H1 (cell line): ENCODE data around the gene PANK3. TPM values are rescaled to one million over a fixed set of nuclear protein-coding genes. Genes with fewer than 3 reads are reported as not detected.

Experiments
- CTCF ChIA-PET: fragments of 300-600 bp; sonication (Branson Sonifier 250); formaldehyde crosslinking; loops from one replicate; lab custom pipeline; 2021; ENCODE audit not compliant: partially characterized antibody; lab: Charles Lee
- POLR2A ChIA-PET: fragments of 300-600 bp; sonication (Branson Sonifier 250); formaldehyde crosslinking; loops from one replicate; lab custom pipeline; 2021; ENCODE audit warnings: inconsistent platforms; ENCODE audit not compliant: partially characterized antibody; lab: Charles Lee
- DNase-seq, 2 experiments: peaks; one replicate each; pipeline versions ENCODE4 v3.0.0 to v3.0.0-alpha.2; 2010 to 2022; ENCODE audit warnings: low spot score in 2 of 2, low read depth in 1 of 2, mixed read lengths in 1 of 2
- FAIRE-seq: peaks from 2 replicates; lab custom pipeline; 2011; peaks lifted over from hg19 to GRCh38; lab: Jason Lieb, UNC
- H2AFZ ChIP-seq: 2 replicates; pipeline ENCODE4 v1.8.1; 2012; ENCODE audit warnings: low read length, inconsistent platforms
- H2AK5ac ChIP-seq: 2 replicates; pipeline ENCODE4 v1.6.1; 2013; ENCODE audit warnings: low read depth, low read length
- H2BK120ac ChIP-seq: replicated peaks from 2 replicates; pipeline ENCODE3; 2013; ENCODE audit warnings: low read depth, low read length, inconsistent platforms
- H2BK12ac ChIP-seq: 2 replicates; pipeline ENCODE4 v1.6.1; 2013; ENCODE audit warnings: low read depth, low read length
- H2BK15ac ChIP-seq: 2 replicates; pipeline ENCODE4 v1.6.1; 2013; ENCODE audit warnings: low read length
- H2BK20ac ChIP-seq: 2 replicates; pipeline ENCODE4 v1.6.1; 2013; ENCODE audit warnings: low read length
- H2BK5ac ChIP-seq: 2 replicates; pipeline ENCODE4 v1.6.1; 2013; ENCODE audit warnings: low read depth, low read length
- H3K14ac ChIP-seq: 2 replicates; pipeline ENCODE4 v1.6.1; 2013; ENCODE audit warnings: inconsistent platforms; ENCODE audit not compliant: insufficient read length
- H3K18ac ChIP-seq: 2 replicates; pipeline ENCODE4 v1.6.1; 2013; ENCODE audit warnings: low read length; ENCODE audit errors: extremely low read depth
- H3K23ac ChIP-seq: 2 replicates; pipeline ENCODE4 v1.6.1; 2013; ENCODE audit warnings: inconsistent platforms; ENCODE audit not compliant: insufficient read length
- H3K23me2 ChIP-seq: 2 replicates; pipeline ENCODE4 v1.6.1; 2013; ENCODE audit warnings: low read depth, low read length
- H3K27ac ChIP-seq: 2 replicates; pipeline ENCODE4 v1.6.1; 2011; ENCODE audit warnings: low read depth, low read length, inconsistent platforms
- H3K27me3 ChIP-seq, 4 experiments: replicated peaks in 1 of 4; 1 replicate in 1 of 4; 2 replicates in 3 of 4; pipeline versions ENCODE4 v1.6.1 to v1.8.1; 2011 to 2013; ENCODE audit warnings: low read length in 3 of 4, mild to moderate bottlenecking in 3 of 4, inconsistent platforms in 2 of 4, mixed read lengths in 2 of 4, moderate library complexity in 1 of 4; ENCODE audit not compliant: control insufficient read depth in 3 of 4, insufficient read depth in 3 of 4; ENCODE audit errors: extremely low read depth in 1 of 4
- H3K36me3 ChIP-seq, 4 experiments: 2 replicates each; pipeline versions ENCODE4 v1.6.1 to v1.8.1; 2011 to 2013; ENCODE audit warnings: mild to moderate bottlenecking in 4 of 4, low read length in 3 of 4, moderate library complexity in 2 of 4, control low read depth in 1 of 4, inconsistent platforms in 1 of 4; ENCODE audit not compliant: insufficient read depth in 4 of 4, control insufficient read depth in 2 of 4
- H3K4ac ChIP-seq: replicated peaks from 2 replicates; pipeline ENCODE3; 2013; ENCODE audit warnings: low read length, low read depth, mixed read lengths, inconsistent platforms; ENCODE audit not compliant: insufficient read length
- H3K4me1 ChIP-seq, 4 experiments: replicated peaks in 1 of 4; 1 replicate in 1 of 4; 2 replicates in 3 of 4; pipeline versions ENCODE4 v1.6.1 to v1.8.1; 2011 to 2013; ENCODE audit warnings: low read length in 3 of 4, inconsistent platforms in 2 of 4, mixed read lengths in 1 of 4; ENCODE audit not compliant: insufficient read depth in 4 of 4, control insufficient read depth in 3 of 4
- H3K4me2 ChIP-seq, 2 experiments: 2 replicates each; pipeline versions ENCODE4 v1.6.1 to v1.8.1; 2011 to 2013; ENCODE audit warnings: low read depth in 2 of 2, low read length in 2 of 2, control low read depth in 1 of 2, inconsistent platforms in 1 of 2, mild to moderate bottlenecking in 1 of 2; ENCODE audit not compliant: insufficient read depth in 1 of 2
- H3K4me3 ChIP-seq, 4 experiments: fragments of 200-600, 300-600 bp in 1 of 4; sonication (generic), shearing (Covaris generic), sonication (Bioruptor Twin) in 1 of 4; 2 replicates each; pipeline versions ENCODE4 v1.5.1 to v1.8.1; 2011 to 2016; ENCODE audit warnings: low read length in 4 of 4, low read depth in 3 of 4, control low read depth in 2 of 4, inconsistent platforms in 2 of 4, mild to moderate bottlenecking in 2 of 4, mixed read lengths in 1 of 4, moderate library complexity in 1 of 4; ENCODE audit not compliant: insufficient read depth in 2 of 4; ENCODE audit errors: extremely low read depth in 1 of 4
- H3K56ac ChIP-seq: replicated peaks from 2 replicates; pipeline ENCODE3; 2013; ENCODE audit warnings: low read depth, mild to moderate bottlenecking, mixed read lengths, low read length, inconsistent platforms; ENCODE audit not compliant: insufficient read length
- H3K79me1 ChIP-seq: 2 replicates; pipeline ENCODE4 v1.6.1; 2013; ENCODE audit warnings: low read depth, low read length, control low read depth
- H3K79me2 ChIP-seq, 2 experiments: 2 replicates each; pipeline versions ENCODE4 v1.6.1 to v1.8.1; 2012 to 2013; ENCODE audit warnings: low read length in 2 of 2, mild to moderate bottlenecking in 2 of 2, inconsistent platforms in 1 of 2; ENCODE audit not compliant: insufficient read depth in 2 of 2, control insufficient read depth in 1 of 2
- H3K9ac ChIP-seq, 4 experiments: replicated peaks in 1 of 4; 1 replicate in 1 of 4; 2 replicates in 3 of 4; pipeline versions ENCODE4 v1.6.1 to v1.8.1; 2011 to 2013; ENCODE audit warnings: low read depth in 3 of 4, low read length in 3 of 4, control low read depth in 2 of 4, mild to moderate bottlenecking in 2 of 4, moderate library complexity in 2 of 4, inconsistent platforms in 1 of 4; ENCODE audit errors: extremely low read depth in 1 of 4
- H3K9me3 ChIP-seq, 2 experiments: 2 replicates each; pipeline versions ENCODE4 v1.6.1 to v1.8.1; 2012 to 2013; ENCODE audit warnings: mild to moderate bottlenecking in 2 of 2, moderate library complexity in 2 of 2, control low read depth in 1 of 2, inconsistent platforms in 1 of 2, low read depth in 1 of 2, low read length in 1 of 2, mixed read lengths in 1 of 2; ENCODE audit not compliant: insufficient read depth in 2 of 2
- H4K20me1 ChIP-seq, 2 experiments: replicated peaks in 1 of 2; 2 replicates each; pipeline versions ENCODE3 to v1.8.1; 2011 to 2013; ENCODE audit warnings: inconsistent platforms in 2 of 2, low read length in 2 of 2, mild to moderate bottlenecking in 1 of 2; ENCODE audit not compliant: insufficient read depth in 2 of 2, control insufficient read depth in 1 of 2
- H4K5ac ChIP-seq: 2 replicates; pipeline ENCODE4 v1.6.1; 2013; ENCODE audit warnings: low read length, low read depth, mixed read lengths, inconsistent platforms; ENCODE audit not compliant: insufficient read length
- H4K8ac ChIP-seq: 2 replicates; pipeline ENCODE4 v1.8.0; 2013; ENCODE audit warnings: mild to moderate bottlenecking, moderate library complexity, low read length, inconsistent platforms; ENCODE audit not compliant: insufficient read depth; ENCODE audit errors: extremely low read depth
- H4K91ac ChIP-seq: replicated peaks from 2 replicates; pipeline ENCODE3; 2013; ENCODE audit warnings: low read length, mixed read lengths, inconsistent platforms; ENCODE audit not compliant: insufficient read length
- BCL11A ChIP-seq, 2 experiments: IDR thresholded peaks; one replicate each; pipeline ENCODE4 v1.6.1; 2011; ENCODE audit warnings: low read depth in 2 of 2, low read length in 2 of 2, mild to moderate bottlenecking in 2 of 2
- CEBPB ChIP-seq: IDR thresholded peaks from 2 replicates; pipeline ENCODE4 v1.6.1; 2012; ENCODE audit warnings: low read depth, low read length
- CHD1 ChIP-seq: IDR thresholded peaks from 2 replicates; pipeline ENCODE4 v1.6.1; 2012; ENCODE audit warnings: low read depth, low read length, improper control_type of control experiment
- CTBP2 ChIP-seq: IDR thresholded peaks from 2 replicates; pipeline ENCODE4 v1.7.0; 2011; ENCODE audit warnings: borderline replicate concordance, mild to moderate bottlenecking, moderate library complexity, mixed read lengths, low read length; ENCODE audit not compliant: insufficient read depth, insufficient read length
- EGR1 ChIP-seq: IDR thresholded peaks from 2 replicates; pipeline ENCODE4 v1.6.1; 2011; ENCODE audit warnings: low read depth, low read length, borderline replicate concordance
- GTF2F1 ChIP-seq: IDR thresholded peaks from 2 replicates; pipeline ENCODE4 v1.6.1; 2012; ENCODE audit warnings: low read depth, low read length, improper control_type of control experiment, borderline replicate concordance
- HDAC2 ChIP-seq, 2 experiments: fragments of 300-600 bp in 1 of 2; sonication (generic) in 1 of 2; IDR thresholded peaks; 2 replicates each; pipeline ENCODE4 v1.6.1; 2011 to 2012; ENCODE audit warnings: low read depth in 2 of 2, low read length in 2 of 2, mild to moderate bottlenecking in 2 of 2, moderate library complexity in 2 of 2, borderline replicate concordance in 1 of 2, inconsistent platforms in 1 of 2
- JUND ChIP-seq: IDR thresholded peaks from 2 replicates; pipeline ENCODE4 v1.6.1; 2011; ENCODE audit warnings: mild to moderate bottlenecking, improper control_type of control experiment, low read length
- NANOG ChIP-seq: IDR thresholded peaks from 2 replicates; pipeline ENCODE4 v1.6.1; 2011; ENCODE audit warnings: low read length, low read depth, mild to moderate bottlenecking, inconsistent platforms; ENCODE audit not compliant: insufficient read depth, poor library complexity, severe bottlenecking
- NRF1 ChIP-seq: IDR thresholded peaks from 2 replicates; pipeline ENCODE4 v1.6.1; 2011; ENCODE audit warnings: mild to moderate bottlenecking, low read depth, low read length, improper control_type of control experiment
- RFX5 ChIP-seq: IDR thresholded peaks from 2 replicates; pipeline ENCODE4 v1.6.1; 2011; ENCODE audit warnings: low read depth, low read length, improper control_type of control experiment, borderline replicate concordance
- SP2 ChIP-seq: IDR thresholded peaks from 2 replicates; pipeline ENCODE4 v1.6.1; 2012; ENCODE audit warnings: mild to moderate bottlenecking, low read length, inconsistent platforms
- SRF ChIP-seq: IDR thresholded peaks from 2 replicates; pipeline ENCODE4 v1.6.1; 2011; ENCODE audit warnings: mild to moderate bottlenecking, low read depth, low read length, moderate library complexity
- SUZ12 ChIP-seq: fragments of 200-600 bp; sonication (generic); IDR thresholded peaks from 2 replicates; pipeline ENCODE4 v1.6.1; 2012; ENCODE audit warnings: mild to moderate bottlenecking, inconsistent platforms, low read length, moderate library complexity, mixed read lengths
- TAF7 ChIP-seq: optimal IDR thresholded peaks from 2 replicates; pipeline ENCODE3; 2011; ENCODE audit warnings: low read depth, mild to moderate bottlenecking, inconsistent platforms, low read length, moderate library complexity, borderline replicate concordance
- WGBS, 2 experiments: shearing (Covaris generic) in 1 of 2; methylation state at CpG; one replicate each; pipeline versions ENCODE4 v1.1.6 to v1.1.7; 2013 to 2015; ENCODE audit warnings: low lambda C conversion rate in 2 of 2, mixed read lengths in 2 of 2, inconsistent platforms in 1 of 2, low coverage in 1 of 2, missing lambda C conversion rate in 1 of 2; ENCODE audit not compliant: insufficient replicate concordance in 2 of 2, insufficient coverage in 1 of 2, insufficient read length in 1 of 2; ENCODE audit errors: extremely low coverage in 1 of 2, missing lambda C conversion rate in 1 of 2; 5-methylcytosine and 5-hydroxymethylcytosine counted together
- polyA plus RNA-seq, 7 experiments: library from polyadenylated mRNA; depleted of rRNA in 3 of 7; stranded (reverse) in 5 of 7; unstranded in 2 of 7; fragments of >200 nt in 5 of 7; fragments of 200-250 nt in 2 of 7; gene quantifications; 1 replicate in 5 of 7; 2 replicates in 1 of 7; 4 replicates in 1 of 7; pipeline versions ENCODE4 v1.2.1 to v1.2.3, GENCODE V29; 2011 to 2013; ENCODE audit warnings: missing spikeins in 2 of 7, mixed read lengths in 2 of 7
- total RNA-seq: library from RNA; stranded (reverse); fragmentation: NEBNext Ultra II Directional; extraction: Animal tissue kit (Norgen Biotek cat#: 25700); gene quantifications from 2 replicates; pipeline ENCODE4 v1.2.1, GENCODE V29; 2021

Gene PANK3
- total and polyA plus RNA-seq, 2 of the 8 experiments (the other 6 are each of a cell fraction or from before 2014, with no cell fraction given) = 8.6 to 101 TPM

DNA sequence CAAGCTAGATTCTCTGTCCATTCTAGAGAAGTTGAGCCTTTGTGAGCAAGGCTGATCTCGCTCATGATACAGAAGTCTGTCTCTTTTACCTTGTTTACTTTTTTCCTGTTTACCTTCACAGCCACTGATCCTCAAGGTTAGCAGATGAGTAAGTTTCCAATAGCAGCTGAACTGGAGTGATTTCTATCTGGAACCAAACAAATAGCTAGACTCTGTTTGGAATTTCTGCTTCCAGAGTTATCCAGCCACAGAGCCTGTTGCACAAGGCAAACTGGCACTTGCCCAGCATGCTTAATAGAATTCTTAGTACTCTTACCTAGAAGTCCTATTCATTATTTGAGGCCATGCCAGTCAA, 12.8 kb upstream of the PANK3 start:
- FAIRE-seq (no peak), DNase-seq (no peak)
- no peak overlapping the region for H3K18ac ChIP-seq
- no peak overlapping the region for H4K8ac ChIP-seq
- no peak overlapping the region for H2BK120ac ChIP-seq
- H2AK5ac ChIP-seq = no peak overlapping the region
- H3K4ac ChIP-seq = no peak overlapping the region
- no peaks in the 10 kb centered on the region for H4K20me1 ChIP-seq
- no peak overlapping the region for H2BK15ac ChIP-seq
- no peaks in the 10 kb centered on the region for H3K9me3 ChIP-seq
- CTCF ChIA-PET = interaction anchor here (0.8 to 1.2 kb wide), 2 partner anchors 11 to 12 kb away, joined by 3 to 4 read pairs; no protein-coding TSS in a partner anchor
- H2BK5ac ChIP-seq = no peak overlapping the region
- H3K79me2 ChIP-seq = no peaks in the 10 kb centered on the region
- H4K5ac ChIP-seq = no peak overlapping the region
- H3K4me3 ChIP-seq = no peak overlapping the region
- H3K27ac ChIP-seq = no peak overlapping the region
- H3K9ac ChIP-seq = no peak overlapping the region
- H3K79me1 ChIP-seq = no peaks in the 10 kb centered on the region
- no peak overlapping the region for H3K56ac ChIP-seq
- no peak overlapping the region for H4K91ac ChIP-seq
- H2BK12ac ChIP-seq = no peak overlapping the region
- no peaks in the 10 kb centered on the region for H3K36me3 ChIP-seq
- no peaks in the 10 kb centered on the region for H3K4me1 ChIP-seq
- H3K27me3 ChIP-seq = peaks cover 0 to 2% (median under 1%) of the 10 kb centered on the region in 4 experiments; a peak in 6 of 7 replicates
- H3K14ac ChIP-seq = no peak overlapping the region
- H3K4me2 ChIP-seq = no peak overlapping the region
- no peak overlapping the region for H2AFZ ChIP-seq
- 96% methylated on average over 1 of the region's 1 CpG; no CpG with 5 or more reads in 1 of the 2 experiments for WGBS, 2 experiments
- H2BK20ac ChIP-seq = no peak overlapping the region
- POLR2A ChIA-PET = interaction anchor here (1.3 kb wide), 1 partner anchor 11 kb away, joined by 3 read pairs; no protein-coding TSS in a partner anchor
- H3K23me2 ChIP-seq = no peaks in the 10 kb centered on the region
- H3K23ac ChIP-seq = no peak overlapping the region
- TF ChIP-seq CEBPB (no peak), SP2 (no peak), SRF (no peak), GTF2F1 (no peak), BCL11A (IDR thresholded peaks at IDR 0.05; ENCODE audit: low read depth in 2 of 2, low read length in 2 of 2) (no peak), TAF7 (no peak), NANOG (no peak), CHD1 (no peak), NRF1 (no peak), RFX5 (no peak), CTBP2 (no peak), EGR1 (no peak), HDAC2 (IDR thresholded peaks at IDR 0.05; ENCODE audit: borderline replicate concordance in 1 of 2, low read depth in 2 of 2, low read length in 2 of 2) (no peak), JUND (no peak), SUZ12 (no peak)
